Astrocyte (in vitro differentiated cells and primary cell): Measurements from ENCODE around the gene SENP1.

Experiments
- EZH2 ChIP-seq: IDR thresholded peaks from 2 replicates; pipeline ENCODE4 v1.6.1; 2012; ENCODE audit warnings: mild to moderate bottlenecking, low read length, inconsistent platforms; ENCODE audit not compliant: insufficient read depth
- TF ChIP-seq, protein P1 (sequence below): IDR thresholded peaks from 2 replicates; pipeline ENCODE4 v1.5.1; 2011; ENCODE audit warnings: low read depth, mild to moderate bottlenecking, inconsistent platforms, low read length, moderate library complexity; ENCODE audit not compliant: insufficient read depth

DNA sequence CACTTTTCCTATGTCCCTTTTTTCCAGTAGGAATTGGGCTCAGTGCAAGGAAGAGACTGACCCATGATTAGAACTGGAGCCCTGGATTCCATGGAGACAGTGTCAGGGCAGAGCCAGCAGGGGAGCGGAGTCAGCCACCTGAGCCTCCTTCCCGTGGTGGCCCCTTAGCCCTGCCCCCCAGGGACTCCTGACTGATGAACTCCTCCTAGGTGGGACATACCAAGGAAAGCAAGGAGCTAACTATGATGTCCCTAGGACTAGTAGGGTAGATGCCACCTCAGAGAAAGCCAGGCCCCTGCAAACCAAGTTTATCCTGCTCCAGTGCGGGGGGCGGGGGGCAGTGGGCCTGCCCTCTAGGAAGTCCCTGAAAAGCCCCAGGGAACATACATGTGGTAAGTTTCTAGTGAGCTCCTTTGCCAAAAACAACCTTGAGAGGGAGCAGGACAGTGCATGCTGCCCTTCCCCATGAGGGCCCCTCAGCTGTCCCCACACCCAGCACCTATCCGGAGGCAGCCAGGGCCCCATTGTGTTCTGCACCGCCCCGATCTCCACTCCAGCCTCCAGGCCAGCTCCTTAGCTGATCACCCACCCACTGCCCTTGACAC lies 95.4 kb downstream of the SENP1 start:
- TF ChIP-seq EZH2 = no peak
- TF ChIP-seq, protein P1, sequence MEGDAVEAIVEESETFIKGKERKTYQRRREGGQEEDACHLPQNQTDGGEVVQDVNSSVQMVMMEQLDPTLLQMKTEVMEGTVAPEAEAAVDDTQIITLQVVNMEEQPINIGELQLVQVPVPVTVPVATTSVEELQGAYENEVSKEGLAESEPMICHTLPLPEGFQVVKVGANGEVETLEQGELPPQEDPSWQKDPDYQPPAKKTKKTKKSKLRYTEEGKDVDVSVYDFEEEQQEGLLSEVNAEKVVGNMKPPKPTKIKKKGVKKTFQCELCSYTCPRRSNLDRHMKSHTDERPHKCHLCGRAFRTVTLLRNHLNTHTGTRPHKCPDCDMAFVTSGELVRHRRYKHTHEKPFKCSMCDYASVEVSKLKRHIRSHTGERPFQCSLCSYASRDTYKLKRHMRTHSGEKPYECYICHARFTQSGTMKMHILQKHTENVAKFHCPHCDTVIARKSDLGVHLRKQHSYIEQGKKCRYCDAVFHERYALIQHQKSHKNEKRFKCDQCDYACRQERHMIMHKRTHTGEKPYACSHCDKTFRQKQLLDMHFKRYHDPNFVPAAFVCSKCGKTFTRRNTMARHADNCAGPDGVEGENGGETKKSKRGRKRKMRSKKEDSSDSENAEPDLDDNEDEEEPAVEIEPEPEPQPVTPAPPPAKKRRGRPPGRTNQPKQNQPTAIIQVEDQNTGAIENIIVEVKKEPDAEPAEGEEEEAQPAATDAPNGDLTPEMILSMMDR = no peak
